ENCODE results near the gene ARL5A. TPM values are rescaled to one million over a fixed set of nuclear protein-coding genes. Genes with fewer than 3 reads are reported as not detected.

The ARL5A gene
- total and polyA plus RNA-seq, 9 of the 15 experiments (the other 6 are each of a cell fraction or from before 2014, with no cell fraction given), result 16.3 to 117 (median 88.4) TPM

GRCh38 chr2:151760139-151760650 lies 68.0 kb downstream of the ARL5A start (continued):
- TF ChIP-seq, protein P1, sequence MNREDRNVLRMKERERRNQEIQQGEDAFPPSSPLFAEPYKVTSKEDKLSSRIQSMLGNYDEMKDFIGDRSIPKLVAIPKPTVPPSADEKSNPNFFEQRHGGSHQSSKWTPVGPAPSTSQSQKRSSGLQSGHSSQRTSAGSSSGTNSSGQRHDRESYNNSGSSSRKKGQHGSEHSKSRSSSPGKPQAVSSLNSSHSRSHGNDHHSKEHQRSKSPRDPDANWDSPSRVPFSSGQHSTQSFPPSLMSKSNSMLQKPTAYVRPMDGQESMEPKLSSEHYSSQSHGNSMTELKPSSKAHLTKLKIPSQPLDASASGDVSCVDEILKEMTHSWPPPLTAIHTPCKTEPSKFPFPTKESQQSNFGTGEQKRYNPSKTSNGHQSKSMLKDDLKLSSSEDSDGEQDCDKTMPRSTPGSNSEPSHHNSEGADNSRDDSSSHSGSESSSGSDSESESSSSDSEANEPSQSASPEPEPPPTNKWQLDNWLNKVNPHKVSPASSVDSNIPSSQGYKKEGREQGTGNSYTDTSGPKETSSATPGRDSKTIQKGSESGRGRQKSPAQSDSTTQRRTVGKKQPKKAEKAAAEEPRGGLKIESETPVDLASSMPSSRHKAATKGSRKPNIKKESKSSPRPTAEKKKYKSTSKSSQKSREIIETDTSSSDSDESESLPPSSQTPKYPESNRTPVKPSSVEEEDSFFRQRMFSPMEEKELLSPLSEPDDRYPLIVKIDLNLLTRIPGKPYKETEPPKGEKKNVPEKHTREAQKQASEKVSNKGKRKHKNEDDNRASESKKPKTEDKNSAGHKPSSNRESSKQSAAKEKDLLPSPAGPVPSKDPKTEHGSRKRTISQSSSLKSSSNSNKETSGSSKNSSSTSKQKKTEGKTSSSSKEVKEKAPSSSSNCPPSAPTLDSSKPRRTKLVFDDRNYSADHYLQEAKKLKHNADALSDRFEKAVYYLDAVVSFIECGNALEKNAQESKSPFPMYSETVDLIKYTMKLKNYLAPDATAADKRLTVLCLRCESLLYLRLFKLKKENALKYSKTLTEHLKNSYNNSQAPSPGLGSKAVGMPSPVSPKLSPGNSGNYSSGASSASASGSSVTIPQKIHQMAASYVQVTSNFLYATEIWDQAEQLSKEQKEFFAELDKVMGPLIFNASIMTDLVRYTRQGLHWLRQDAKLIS (CRISPR knock-in tag; IDR thresholded peaks at IDR 0.05), result no peak
- TF ChIP-seq NR2F6 (CRISPR knock-in tag; IDR thresholded peaks at IDR 0.05) (no peak), FOSL1 (tag; conservative IDR thresholded peaks at IDR 0.05) (peak; percentile 85), YY1 (IDR thresholded peaks at IDR 0.05; ENCODE audit: borderline replicate concordance in 1 of 3, control insufficient read depth in 1 of 3, extremely low read depth in 1 of 3, insufficient read depth in 3 of 3, insufficient read length in 1 of 3, insufficient replicate concordance in 2 of 3, low read depth in 1 of 3, low read length in 2 of 3) (peak; percentile 50 to 93 (median 80)), HNRNPL (IDR thresholded peaks at IDR 0.05; ENCODE audit: low read depth, low read length) (no peak), ELK1 (CRISPR knock-in tag; IDR thresholded peaks at IDR 0.05) (no peak), BHLHE40 (IDR thresholded peaks at IDR 0.05; ENCODE audit: low read length) (peak; percentile 37; the same call in 1 of the 2 replicates), ETV1 (tag; conservative IDR thresholded peaks at IDR 0.05; ENCODE audit: low read depth) (no peak; the same call in 1 of the 2 replicates), SNRNP70 (optimal IDR thresholded peaks at IDR 0.05; ENCODE audit: low read depth, low read length) (no peak), MTF1 (CRISPR knock-in tag; IDR thresholded peaks at IDR 0.05; ENCODE audit: borderline replicate concordance) (no peak), BDP1 (IDR thresholded peaks at IDR 0.05; ENCODE audit: insufficient read depth, insufficient read length) (no peak), SETDB1 (IDR thresholded peaks at IDR 0.05; ENCODE audit: low read length) (no peak), DDX20 (tag; IDR thresholded peaks at IDR 0.05; ENCODE audit: low read depth) (no peak), JUNB (CRISPR knock-in tag; conservative IDR thresholded peaks at IDR 0.05) (no peak), NCOR1 (IDR thresholded peaks at IDR 0.05) (peak; percentile 63; the same call in 1 of the 2 replicates), ESRRB (CRISPR knock-in tag; IDR thresholded peaks at IDR 0.05; ENCODE audit: borderline replicate concordance) (no peak), THAP12 (CRISPR knock-in tag; IDR thresholded peaks at IDR 0.05) (no peak), TCF3 (CRISPR knock-in tag; IDR thresholded peaks at IDR 0.05) (peak; percentile 74)
- TF ChIP-seq, protein P2, sequence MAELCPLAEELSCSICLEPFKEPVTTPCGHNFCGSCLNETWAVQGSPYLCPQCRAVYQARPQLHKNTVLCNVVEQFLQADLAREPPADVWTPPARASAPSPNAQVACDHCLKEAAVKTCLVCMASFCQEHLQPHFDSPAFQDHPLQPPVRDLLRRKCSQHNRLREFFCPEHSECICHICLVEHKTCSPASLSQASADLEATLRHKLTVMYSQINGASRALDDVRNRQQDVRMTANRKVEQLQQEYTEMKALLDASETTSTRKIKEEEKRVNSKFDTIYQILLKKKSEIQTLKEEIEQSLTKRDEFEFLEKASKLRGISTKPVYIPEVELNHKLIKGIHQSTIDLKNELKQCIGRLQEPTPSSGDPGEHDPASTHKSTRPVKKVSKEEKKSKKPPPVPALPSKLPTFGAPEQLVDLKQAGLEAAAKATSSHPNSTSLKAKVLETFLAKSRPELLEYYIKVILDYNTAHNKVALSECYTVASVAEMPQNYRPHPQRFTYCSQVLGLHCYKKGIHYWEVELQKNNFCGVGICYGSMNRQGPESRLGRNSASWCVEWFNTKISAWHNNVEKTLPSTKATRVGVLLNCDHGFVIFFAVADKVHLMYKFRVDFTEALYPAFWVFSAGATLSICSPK (IDR thresholded peaks at IDR 0.05; ENCODE audit: borderline replicate concordance), result no peak

Measured in K562 (cell line).